ENCODE measurements around the gene KCTD18.

- TF ChIP-seq POLR2A (IDR thresholded peaks at IDR 0.05) (no peak), CTCF (IDR thresholded peaks at IDR 0.05) (no peak)
These were observed 34.1 kb downstream of the KCTD18 start for GRCh38 chr2:200475795-200476194.

All from upper lobe of left lung (tissue), 4 donors.